HepG2 (cell line): ENCODE measurements around the gene CHID1. TPM values are rescaled to one million over a fixed set of nuclear protein-coding genes. Genes with fewer than 3 reads are reported as not detected.
A peak's percentile ranks its signal among the peaks of the same experiment; 100 is the strongest.

Experiments
- IKZF1 ChIP-seq: fragments of 450-650 bp; IDR thresholded peaks from 2 replicates; pipeline ENCODE4 v1.7.1; 2016
- SIX1 ChIP-seq: sonication (generic); formaldehyde crosslinking; IDR thresholded peaks from 2 replicates; pipeline ENCODE4 v1.4.0; 2020; ENCODE audit warnings: missing genetic modification reagents, borderline replicate concordance
- ZFP37 ChIP-seq: sonication (generic); formaldehyde crosslinking; IDR thresholded peaks from 2 replicates; pipeline ENCODE4 v1.4.0; 2020; ENCODE audit warnings: missing genetic modification reagents, borderline replicate concordance
- ZFP82 ChIP-seq: sonication (generic); formaldehyde crosslinking; IDR thresholded peaks from 2 replicates; pipeline ENCODE4 v1.5.1; 2020; ENCODE audit warnings: mild to moderate bottlenecking, missing genetic modification reagents, borderline replicate concordance
- ZNF24 ChIP-seq: fragments of 450-650 bp; IDR thresholded peaks from 2 replicates; pipeline ENCODE4 v1.6.1; 2017; ENCODE audit warnings: antibody characterized with exemption, mild to moderate bottlenecking
- ZNF678 ChIP-seq: sonication (generic); formaldehyde crosslinking; IDR thresholded peaks from 2 replicates; pipeline ENCODE4 v1.4.0; 2020; ENCODE audit warnings: mild to moderate bottlenecking, missing genetic modification reagents
- polyA plus RNA-seq, 8 experiments: library from polyadenylated mRNA; depleted of rRNA in 3 of 8; stranded (reverse) in 7 of 8; unstranded in 1 of 8; fragments of >200 nt; fragmentation: Illumina TruSeq in 4 of 8; extraction: Trizol in 4 of 8; gene quantifications; 2 replicates each; pipeline versions ENCODE4 v1.2.1 to v1.2.3, GENCODE V29; 2011 to 2016; ENCODE audit warnings: low read depth in 4 of 8, missing spikeins in 1 of 8, mixed read lengths in 1 of 8; ENCODE audit not compliant: insufficient read depth in 1 of 8
- total RNA-seq, 5 experiments: library from RNA; depleted of rRNA; stranded (reverse); fragments of >200 nt; fragmentation: Illumina TruSeq; extraction: Trizol; gene quantifications; 2 replicates each; pipeline ENCODE4 v1.2.3, GENCODE V29; 2016; ENCODE audit warnings: low read depth in 1 of 5
- TF ChIP-seq, protein P1 (sequence below): sonication (generic); formaldehyde crosslinking; IDR thresholded peaks from 2 replicates; pipeline ENCODE4 v1.5.0; 2020; ENCODE audit warnings: mild to moderate bottlenecking, missing genetic modification reagents
- TF ChIP-seq, protein P2 (sequence below): fragments of 450-650 bp; IDR thresholded peaks from 2 replicates; pipeline ENCODE4 v1.6.1; 2016
- TF ChIP-seq, protein P3 (sequence below): sonication (generic); formaldehyde crosslinking; IDR thresholded peaks from 2 replicates; pipeline ENCODE4 v1.4.0; 2020; ENCODE audit warnings: missing genetic modification reagents, mild to moderate bottlenecking, borderline replicate concordance
- TF ChIP-seq, protein P4 (sequence below), 2 experiments: sonication (generic) in 1 of 2; formaldehyde crosslinking in 1 of 2; IDR thresholded peaks; 2 replicates each; pipeline versions ENCODE4 v1.5.1 to v1.6.1; 2011 to 2020; ENCODE audit warnings: borderline replicate concordance in 1 of 2, low read depth in 1 of 2, low read length in 1 of 2, mild to moderate bottlenecking in 1 of 2, missing genetic modification reagents in 1 of 2, moderate library complexity in 1 of 2
- TF ChIP-seq, protein P5 (sequence below): sonication (generic); formaldehyde crosslinking; conservative IDR thresholded peaks from 2 replicates; pipeline ENCODE4 v1.8.0; 2022; ENCODE audit warnings: missing genetic modification reagents
- TF ChIP-seq, protein P6 (sequence below): sonication (generic); formaldehyde crosslinking; IDR thresholded peaks from 2 replicates; pipeline ENCODE4 v1.4.0; 2020; ENCODE audit warnings: missing genetic modification reagents

Gene CHID1
- total and polyA plus RNA-seq, 2 of the 13 experiments (the other 11 are each of a cell fraction or from before 2014, with no cell fraction given), result 65.1 to 93.6 TPM

DNA sequence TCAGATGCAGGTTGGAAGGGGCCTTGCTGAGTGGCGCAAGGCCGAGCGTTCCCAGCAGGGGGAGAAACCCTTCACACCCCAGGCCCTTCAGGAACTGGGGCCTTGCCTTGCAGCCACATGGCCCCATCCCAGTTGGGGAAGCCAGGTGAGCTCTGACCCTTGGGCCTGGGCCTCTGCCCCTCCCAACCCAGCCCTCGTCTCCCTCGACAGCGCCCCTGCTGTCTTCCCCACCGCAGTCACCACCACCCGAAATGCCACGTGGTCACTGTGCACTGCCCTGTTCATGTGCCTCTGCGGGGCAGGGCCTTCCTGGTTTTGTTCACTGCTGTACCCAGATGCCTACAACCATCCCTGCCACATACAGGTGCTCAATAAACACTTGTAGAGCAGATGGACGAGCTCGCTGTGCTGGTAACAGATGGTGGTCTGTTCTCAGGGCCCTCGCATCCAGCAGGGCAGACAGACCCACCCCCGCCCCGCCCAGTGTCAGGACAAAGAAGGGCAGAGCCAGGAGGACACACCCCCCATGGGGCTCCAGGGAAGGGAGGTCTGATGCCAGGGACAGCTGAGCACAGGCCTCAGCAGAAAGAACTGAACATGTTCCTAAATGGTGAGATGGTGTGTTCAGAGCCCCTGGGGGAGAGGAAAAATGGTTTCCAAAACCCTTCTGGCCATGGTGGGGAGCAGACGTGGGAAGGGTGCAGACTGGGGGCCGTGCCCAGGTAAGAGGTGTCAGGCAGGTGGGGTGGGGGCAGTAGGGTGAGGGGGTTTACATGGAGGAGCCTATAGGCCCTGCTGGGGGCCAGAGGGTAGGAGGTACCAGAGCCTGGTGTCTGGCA lies 72.0 kb downstream of the CHID1 start (continued):
- TF ChIP-seq, protein P1, sequence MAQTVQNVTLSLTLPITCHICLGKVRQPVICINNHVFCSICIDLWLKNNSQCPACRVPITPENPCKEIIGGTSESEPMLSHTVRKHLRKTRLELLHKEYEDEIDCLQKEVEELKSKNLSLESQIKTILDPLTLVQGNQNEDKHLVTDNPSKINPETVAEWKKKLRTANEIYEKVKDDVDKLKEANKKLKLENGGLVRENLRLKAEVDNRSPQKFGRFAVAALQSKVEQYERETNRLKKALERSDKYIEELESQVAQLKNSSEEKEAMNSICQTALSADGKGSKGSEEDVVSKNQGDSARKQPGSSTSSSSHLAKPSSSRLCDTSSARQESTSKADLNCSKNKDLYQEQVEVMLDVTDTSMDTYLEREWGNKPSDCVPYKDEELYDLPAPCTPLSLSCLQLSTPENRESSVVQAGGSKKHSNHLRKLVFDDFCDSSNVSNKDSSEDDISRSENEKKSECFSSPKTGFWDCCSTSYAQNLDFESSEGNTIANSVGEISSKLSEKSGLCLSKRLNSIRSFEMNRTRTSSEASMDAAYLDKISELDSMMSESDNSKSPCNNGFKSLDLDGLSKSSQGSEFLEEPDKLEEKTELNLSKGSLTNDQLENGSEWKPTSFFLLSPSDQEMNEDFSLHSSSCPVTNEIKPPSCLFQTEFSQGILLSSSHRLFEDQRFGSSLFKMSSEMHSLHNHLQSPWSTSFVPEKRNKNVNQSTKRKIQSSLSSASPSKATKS (CRISPR knock-in tag), result no peak
- TF ChIP-seq ZNF678 (CRISPR knock-in tag) (no peak), IKZF1 (no peak), ZNF24 (no peak), ZFP82 (CRISPR knock-in tag) (no peak), SIX1 (CRISPR knock-in tag) (0 out of 2 replicates have a peak, but pooled peaks have one; percentile 23), ZFP37 (CRISPR knock-in tag) (no peak)
- TF ChIP-seq, protein P2, sequence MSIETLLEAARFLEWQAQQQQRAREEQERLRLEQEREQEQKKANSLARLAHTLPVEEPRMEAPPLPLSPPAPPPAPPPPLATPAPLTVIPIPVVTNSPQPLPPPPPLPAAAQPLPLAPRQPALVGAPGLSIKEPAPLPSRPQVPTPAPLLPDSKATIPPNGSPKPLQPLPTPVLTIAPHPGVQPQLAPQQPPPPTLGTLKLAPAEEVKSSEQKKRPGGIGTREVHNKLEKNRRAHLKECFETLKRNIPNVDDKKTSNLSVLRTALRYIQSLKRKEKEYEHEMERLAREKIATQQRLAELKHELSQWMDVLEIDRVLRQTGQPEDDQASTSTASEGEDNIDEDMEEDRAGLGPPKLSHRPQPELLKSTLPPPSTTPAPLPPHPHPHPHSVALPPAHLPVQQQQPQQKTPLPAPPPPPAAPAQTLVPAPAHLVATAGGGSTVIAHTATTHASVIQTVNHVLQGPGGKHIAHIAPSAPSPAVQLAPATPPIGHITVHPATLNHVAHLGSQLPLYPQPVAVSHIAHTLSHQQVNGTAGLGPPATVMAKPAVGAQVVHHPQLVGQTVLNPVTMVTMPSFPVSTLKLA, result peak; percentile 85
- TF ChIP-seq, protein P3, sequence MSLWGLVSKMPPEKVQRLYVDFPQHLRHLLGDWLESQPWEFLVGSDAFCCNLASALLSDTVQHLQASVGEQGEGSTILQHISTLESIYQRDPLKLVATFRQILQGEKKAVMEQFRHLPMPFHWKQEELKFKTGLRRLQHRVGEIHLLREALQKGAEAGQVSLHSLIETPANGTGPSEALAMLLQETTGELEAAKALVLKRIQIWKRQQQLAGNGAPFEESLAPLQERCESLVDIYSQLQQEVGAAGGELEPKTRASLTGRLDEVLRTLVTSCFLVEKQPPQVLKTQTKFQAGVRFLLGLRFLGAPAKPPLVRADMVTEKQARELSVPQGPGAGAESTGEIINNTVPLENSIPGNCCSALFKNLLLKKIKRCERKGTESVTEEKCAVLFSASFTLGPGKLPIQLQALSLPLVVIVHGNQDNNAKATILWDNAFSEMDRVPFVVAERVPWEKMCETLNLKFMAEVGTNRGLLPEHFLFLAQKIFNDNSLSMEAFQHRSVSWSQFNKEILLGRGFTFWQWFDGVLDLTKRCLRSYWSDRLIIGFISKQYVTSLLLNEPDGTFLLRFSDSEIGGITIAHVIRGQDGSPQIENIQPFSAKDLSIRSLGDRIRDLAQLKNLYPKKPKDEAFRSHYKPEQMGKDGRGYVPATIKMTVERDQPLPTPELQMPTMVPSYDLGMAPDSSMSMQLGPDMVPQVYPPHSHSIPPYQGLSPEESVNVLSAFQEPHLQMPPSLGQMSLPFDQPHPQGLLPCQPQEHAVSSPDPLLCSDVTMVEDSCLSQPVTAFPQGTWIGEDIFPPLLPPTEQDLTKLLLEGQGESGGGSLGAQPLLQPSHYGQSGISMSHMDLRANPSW (CRISPR knock-in tag), result no peak
- TF ChIP-seq, protein P4, sequence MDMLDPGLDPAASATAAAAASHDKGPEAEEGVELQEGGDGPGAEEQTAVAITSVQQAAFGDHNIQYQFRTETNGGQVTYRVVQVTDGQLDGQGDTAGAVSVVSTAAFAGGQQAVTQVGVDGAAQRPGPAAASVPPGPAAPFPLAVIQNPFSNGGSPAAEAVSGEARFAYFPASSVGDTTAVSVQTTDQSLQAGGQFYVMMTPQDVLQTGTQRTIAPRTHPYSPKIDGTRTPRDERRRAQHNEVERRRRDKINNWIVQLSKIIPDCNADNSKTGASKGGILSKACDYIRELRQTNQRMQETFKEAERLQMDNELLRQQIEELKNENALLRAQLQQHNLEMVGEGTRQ (IDR thresholded peaks at IDR 0.05; ENCODE audit: low read depth, low read length), result peak; percentile 51
- TF ChIP-seq, protein P4 (CRISPR knock-in tag; IDR thresholded peaks at IDR 0.05; ENCODE audit: borderline replicate concordance), result peak; percentile 76; the same call in 1 of the 2 replicates
- TF ChIP-seq, protein P5, sequence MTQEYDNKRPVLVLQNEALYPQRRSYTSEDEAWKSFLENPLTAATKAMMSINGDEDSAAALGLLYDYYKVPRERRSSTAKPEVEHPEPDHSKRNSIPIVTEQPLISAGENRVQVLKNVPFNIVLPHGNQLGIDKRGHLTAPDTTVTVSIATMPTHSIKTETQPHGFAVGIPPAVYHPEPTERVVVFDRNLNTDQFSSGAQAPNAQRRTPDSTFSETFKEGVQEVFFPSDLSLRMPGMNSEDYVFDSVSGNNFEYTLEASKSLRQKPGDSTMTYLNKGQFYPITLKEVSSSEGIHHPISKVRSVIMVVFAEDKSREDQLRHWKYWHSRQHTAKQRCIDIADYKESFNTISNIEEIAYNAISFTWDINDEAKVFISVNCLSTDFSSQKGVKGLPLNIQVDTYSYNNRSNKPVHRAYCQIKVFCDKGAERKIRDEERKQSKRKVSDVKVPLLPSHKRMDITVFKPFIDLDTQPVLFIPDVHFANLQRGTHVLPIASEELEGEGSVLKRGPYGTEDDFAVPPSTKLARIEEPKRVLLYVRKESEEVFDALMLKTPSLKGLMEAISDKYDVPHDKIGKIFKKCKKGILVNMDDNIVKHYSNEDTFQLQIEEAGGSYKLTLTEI (CRISPR knock-in tag), result no peak
- TF ChIP-seq, protein P6, sequence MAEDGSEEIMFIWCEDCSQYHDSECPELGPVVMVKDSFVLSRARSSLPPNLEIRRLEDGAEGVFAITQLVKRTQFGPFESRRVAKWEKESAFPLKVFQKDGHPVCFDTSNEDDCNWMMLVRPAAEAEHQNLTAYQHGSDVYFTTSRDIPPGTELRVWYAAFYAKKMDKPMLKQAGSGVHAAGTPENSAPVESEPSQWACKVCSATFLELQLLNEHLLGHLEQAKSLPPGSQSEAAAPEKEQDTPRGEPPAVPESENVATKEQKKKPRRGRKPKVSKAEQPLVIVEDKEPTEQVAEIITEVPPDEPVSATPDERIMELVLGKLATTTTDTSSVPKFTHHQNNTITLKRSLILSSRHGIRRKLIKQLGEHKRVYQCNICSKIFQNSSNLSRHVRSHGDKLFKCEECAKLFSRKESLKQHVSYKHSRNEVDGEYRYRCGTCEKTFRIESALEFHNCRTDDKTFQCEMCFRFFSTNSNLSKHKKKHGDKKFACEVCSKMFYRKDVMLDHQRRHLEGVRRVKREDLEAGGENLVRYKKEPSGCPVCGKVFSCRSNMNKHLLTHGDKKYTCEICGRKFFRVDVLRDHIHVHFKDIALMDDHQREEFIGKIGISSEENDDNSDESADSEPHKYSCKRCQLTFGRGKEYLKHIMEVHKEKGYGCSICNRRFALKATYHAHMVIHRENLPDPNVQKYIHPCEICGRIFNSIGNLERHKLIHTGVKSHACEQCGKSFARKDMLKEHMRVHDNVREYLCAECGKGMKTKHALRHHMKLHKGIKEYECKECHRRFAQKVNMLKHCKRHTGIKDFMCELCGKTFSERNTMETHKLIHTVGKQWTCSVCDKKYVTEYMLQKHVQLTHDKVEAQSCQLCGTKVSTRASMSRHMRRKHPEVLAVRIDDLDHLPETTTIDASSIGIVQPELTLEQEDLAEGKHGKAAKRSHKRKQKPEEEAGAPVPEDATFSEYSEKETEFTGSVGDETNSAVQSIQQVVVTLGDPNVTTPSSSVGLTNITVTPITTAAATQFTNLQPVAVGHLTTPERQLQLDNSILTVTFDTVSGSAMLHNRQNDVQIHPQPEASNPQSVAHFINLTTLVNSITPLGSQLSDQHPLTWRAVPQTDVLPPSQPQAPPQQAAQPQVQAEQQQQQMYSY (CRISPR knock-in tag), result no peak
